PC-3 (cell line): Measurements from ENCODE around the gene COMMD3. TPM values are rescaled to one million over a fixed set of nuclear protein-coding genes. Genes with fewer than 3 reads are reported as not detected.

Experiments used
- ATAC-seq: fragments of 200-7000 bp; cut with Tn5 transposase; 2 replicates; pipeline ENCODE4 v1.9.1; 2020; ENCODE audit warnings: mild to moderate bottlenecking, moderate library complexity
- BruUV-seq: library from RNA; stranded (reverse); fragments of 400-500 nt; replicated peaks from 2 replicates; lab custom pipeline; 2021; lab: Mats Ljungman, UMichigan
- CTCF ChIA-PET: fragments of 300-600 bp; sonication (Branson Sonifier 250); formaldehyde crosslinking; loops from one replicate; lab custom pipeline; 2022; ENCODE audit warnings: antibody characterized with exemption; lab: Charles Lee
- POLR2A ChIA-PET: fragments of 300-600 bp; sonication (Branson Sonifier 250); formaldehyde crosslinking; loops from one replicate; lab custom pipeline; 2022; ENCODE audit warnings: antibody characterized with exemption; ENCODE audit not compliant: unreplicated experiment; lab: Charles Lee
- DNase-seq: peaks from one replicate; pipeline ENCODE4 v3.0.0-alpha.2; 2015
- H2AFZ ChIP-seq: fragments of 300-600 bp; sonication (generic); 2 replicates; pipeline ENCODE4 v1.6.0; 2016; ENCODE audit warnings: antibody characterized with exemption, low read length
- H3F3A ChIP-seq: fragments of 300-600 bp; sonication (generic); one replicate; pipeline ENCODE4 v1.6.0; 2017; ENCODE audit warnings: antibody characterized with exemption, low read length, control low read depth, mild to moderate bottlenecking; ENCODE audit not compliant: unreplicated experiment
- H3K27ac ChIP-seq: fragments of 300-600 bp; sonication (generic); 2 replicates; pipeline ENCODE4 v1.5.1; 2016; ENCODE audit warnings: mild to moderate bottlenecking, low read length
- H3K27me3 ChIP-seq: fragments of 300-600 bp; sonication (generic); 2 replicates; pipeline ENCODE4 v1.6.1; 2016; ENCODE audit warnings: low read length, mixed read lengths
- H3K36me3 ChIP-seq: fragments of 300-600 bp; sonication (generic); 2 replicates; pipeline ENCODE4 v1.6.1; 2016; ENCODE audit warnings: low read depth, mixed run types, low read length, mixed read lengths
- H3K4me1 ChIP-seq: fragments of 300-600 bp; sonication (generic); 2 replicates; pipeline ENCODE4 v1.5.1; 2016; ENCODE audit warnings: low read length; ENCODE audit not compliant: insufficient read depth
- H3K4me2 ChIP-seq: fragments of 300-600 bp; sonication (generic); 2 replicates; pipeline ENCODE4 v1.6.0; 2016; ENCODE audit warnings: low read length
- H3K4me3 ChIP-seq: fragments of 300-600 bp; sonication (generic); 2 replicates; pipeline ENCODE4 v1.5.1; 2016; ENCODE audit warnings: mild to moderate bottlenecking, low read length, mixed read lengths
- H3K79me2 ChIP-seq: fragments of 300-600 bp; sonication (generic); 2 replicates; pipeline ENCODE4 v1.6.1; 2017; ENCODE audit warnings: low read length, mixed read lengths
- H3K9ac ChIP-seq: fragments of 300-600 bp; sonication (generic); 2 replicates; pipeline ENCODE4 v1.6.0; 2016; ENCODE audit warnings: mild to moderate bottlenecking, low read length
- H3K9me2 ChIP-seq: fragments of 300-600 bp; sonication (generic); replicated peaks from 2 replicates; pipeline ENCODE4 v1.6.1; 2016; ENCODE audit warnings: mixed run types, low read length, mixed read lengths
- H3K9me3 ChIP-seq: fragments of 300-600 bp; sonication (generic); 2 replicates; pipeline ENCODE4 v1.6.1; 2016; ENCODE audit warnings: low read length, mixed read lengths
- H4K20me1 ChIP-seq: fragments of 300-600 bp; sonication (generic); 2 replicates; pipeline ENCODE4 v1.6.1; 2016; ENCODE audit warnings: low read length, mixed read lengths
- CTCF ChIP-seq: fragments of 300-600 bp; sonication (generic); conservative IDR thresholded peaks from 2 replicates; pipeline ENCODE4 v1.5.1; 2017; ENCODE audit warnings: antibody characterized with exemption, low read depth, mild to moderate bottlenecking, low read length
- EZH2 ChIP-seq: fragments of 300-600 bp; sonication (generic); IDR thresholded peaks from one replicate; pipeline ENCODE4 v1.6.1; 2017; ENCODE audit warnings: antibody characterized with exemption, mild to moderate bottlenecking, low read length; ENCODE audit not compliant: unreplicated experiment
- EZH2phosphoT487 ChIP-seq: fragments of 300-600 bp; sonication (generic); IDR thresholded peaks from 2 replicates; pipeline ENCODE4 v1.6.1; 2018; ENCODE audit warnings: mild to moderate bottlenecking, antibody characterized with exemption, low read length, borderline replicate concordance
- intact Hi-C: fragments of 100-400 bp; cut with micrococcal nuclease; formaldehyde crosslinking; loops from 2 replicates; pipeline ENCODE4 v1.9.0; 2023
- total RNA-seq: library from RNA; depleted of rRNA; stranded (reverse); fragments of >200 nt; gene quantifications from 2 replicates; pipeline ENCODE4 v1.2.3, GENCODE V29; 2014

The COMMD3 gene
- total RNA-seq, 1 experiment from 2014 or later: 86.4 TPM

DNA sequence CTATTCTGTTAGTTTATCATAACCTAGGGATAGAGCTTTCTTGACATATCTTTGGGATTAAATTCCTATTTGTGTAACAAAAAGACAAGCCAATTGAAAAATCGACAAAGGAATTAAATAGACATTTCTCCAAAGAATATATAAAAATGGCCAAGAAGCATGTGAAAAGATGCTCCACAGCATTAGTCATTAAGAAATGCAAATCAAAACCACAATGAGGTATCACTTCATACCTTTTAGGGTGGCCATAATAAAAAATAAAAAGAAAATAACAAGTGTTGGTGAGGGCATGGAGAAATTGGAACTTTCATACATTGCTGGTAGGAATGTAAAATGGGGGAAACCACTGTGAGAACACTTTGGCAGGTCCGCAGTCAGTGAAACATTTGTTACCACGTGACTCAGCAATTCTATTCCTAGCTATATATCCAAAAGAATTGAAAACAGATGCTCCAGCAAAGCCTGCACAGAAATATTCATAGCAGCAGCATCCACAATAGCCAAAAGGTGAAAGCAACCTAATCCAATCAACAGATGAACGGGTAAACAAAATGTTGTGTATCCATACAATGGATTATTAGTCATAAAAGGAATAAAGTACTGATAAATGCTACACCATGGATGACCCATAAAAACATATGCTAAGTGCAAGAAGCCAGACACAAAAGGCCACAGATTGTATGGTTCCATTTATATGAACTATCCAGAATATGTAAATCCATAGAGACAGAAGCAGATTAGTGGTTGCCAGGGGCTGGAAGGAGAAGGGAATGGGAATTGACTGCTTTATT, 49.7 kb downstream of the COMMD3 start:
- intact Hi-C loops: no loop called here
- POLR2A ChIA-PET: no interaction called here

DNA sequence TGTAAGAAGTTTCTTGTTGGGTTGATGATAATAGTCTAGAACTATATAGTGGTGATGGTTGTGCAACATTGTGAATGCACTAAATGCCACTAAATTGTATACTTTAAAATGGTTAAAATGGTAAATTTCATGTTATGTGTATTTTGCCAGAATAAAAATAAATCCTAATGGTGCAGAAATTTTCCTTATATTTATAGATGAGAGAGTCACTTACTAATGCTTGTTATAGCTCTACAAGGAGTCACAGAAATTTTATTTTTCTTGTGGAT, 50.2 kb downstream of the COMMD3 start:
- Histone ChIP-seq H3K27me3 (no peaks in the 10 kb centered on the region), H3K4me3 (no peak overlapping the region), H3K4me1 (no peaks in the 10 kb centered on the region), H3K79me2 (no peaks in the 10 kb centered on the region), H3K4me2 (no peak overlapping the region), H3F3A (no peaks in the 10 kb centered on the region), H3K9me2 (no peaks in the 10 kb centered on the region), H3K9ac (no peak overlapping the region), H3K27ac (no peak overlapping the region), H3K9me3 (no peaks in the 10 kb centered on the region), H4K20me1 (no peaks in the 10 kb centered on the region), H2AFZ (peak overlapping the region; percentile 2; the same call in 1 of the 2 replicates), H3K36me3 (no peaks in the 10 kb centered on the region)
- POLR2A ChIA-PET: no interaction called here
- TF ChIP-seq EZH2phosphoT487 (no peak), EZH2 (no peak), CTCF (no peak)
- CTCF ChIA-PET: no interaction called here
- intact Hi-C loops: no loop called here
- ATAC-seq: no peak
- no peak for DNase-seq
- no TSS peak for BruUV-seq

More for the DNA sequence above, 49.7 kb downstream of the COMMD3 start:
- Histone ChIP-seq H3F3A (no peaks in the 10 kb centered on the region), H3K9ac (no peak overlapping the region), H3K4me2 (no peak overlapping the region), H3K27ac (no peak overlapping the region), H3K36me3 (no peaks in the 10 kb centered on the region), H3K4me1 (no peaks in the 10 kb centered on the region), H3K27me3 (no peaks in the 10 kb centered on the region), H2AFZ (no peak overlapping the region), H3K79me2 (no peaks in the 10 kb centered on the region), H3K9me2 (no peaks in the 10 kb centered on the region), H4K20me1 (no peaks in the 10 kb centered on the region), H3K4me3 (no peak overlapping the region), H3K9me3 (no peaks in the 10 kb centered on the region)
- no TSS peak for BruUV-seq
- TF ChIP-seq CTCF: no peak
- TF ChIP-seq EZH2phosphoT487: no peak
- TF ChIP-seq EZH2: no peak
- DNase-seq: no peak
- CTCF ChIA-PET: no interaction called here
- no peak for ATAC-seq

DNA sequence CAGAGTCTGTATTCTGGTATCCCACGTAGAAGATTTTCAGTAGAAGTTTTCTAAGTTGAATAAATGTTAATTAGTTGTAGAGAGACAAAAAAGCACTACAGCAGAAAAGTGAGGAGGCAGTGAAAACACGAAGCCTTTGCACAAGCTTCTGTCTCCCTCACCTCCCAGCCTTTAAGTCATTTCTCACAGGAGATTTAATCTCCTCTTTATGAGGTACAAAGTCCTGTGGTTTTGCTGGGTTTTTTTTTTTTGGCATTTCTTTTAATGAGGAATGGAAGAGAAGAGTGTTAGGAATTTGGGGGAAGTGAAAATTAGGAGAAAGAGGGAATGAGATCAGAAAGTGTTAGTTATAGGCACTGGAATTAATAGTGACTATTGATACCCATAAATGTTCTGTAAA, 50.6 kb downstream of the COMMD3 start:
- intact Hi-C loops: no loop called here
- TF ChIP-seq EZH2phosphoT487: no peak
- no peak for TF ChIP-seq EZH2
- no peak for TF ChIP-seq CTCF
- Histone ChIP-seq H3K9me3 (no peaks in the 10 kb centered on the region), H3K9me2 (no peaks in the 10 kb centered on the region), H2AFZ (peak overlapping the region; percentile 2; the same call in 1 of the 2 replicates), H3K27me3 (no peaks in the 10 kb centered on the region), H3F3A (no peaks in the 10 kb centered on the region), H3K4me1 (no peaks in the 10 kb centered on the region), H3K79me2 (no peaks in the 10 kb centered on the region), H3K4me3 (no peak overlapping the region), H3K4me2 (no peak overlapping the region), H3K27ac (no peak overlapping the region), H4K20me1 (no peaks in the 10 kb centered on the region), H3K36me3 (no peaks in the 10 kb centered on the region), H3K9ac (no peak overlapping the region)
- no TSS peak for BruUV-seq
- ATAC-seq (no peak), DNase-seq (no peak)
- CTCF ChIA-PET: no interaction called here
- POLR2A ChIA-PET: no interaction called here
